SK-N-MC (cell line): ENCODE data around the gene CFAP58.

Experiments
- DNase-seq: peaks from one replicate; pipeline ENCODE4 v3.0.0-alpha.2; 2011; ENCODE audit warnings: low read depth, low spot score
- H3K27ac ChIP-seq: fragments of 200-600 bp; sonication (generic); 2 replicates; pipeline ENCODE4 v1.5.1; 2016; ENCODE audit warnings: mixed run types
- H3K36me3 ChIP-seq: fragments of 200-600 bp; sonication (generic); 2 replicates; pipeline ENCODE4 v1.6.1; 2017; ENCODE audit warnings: antibody characterized with exemption, low read length, mixed read lengths; ENCODE audit not compliant: insufficient read depth
- H3K4me3 ChIP-seq: fragments of 200-600 bp; sonication (generic); 2 replicates; pipeline ENCODE4 v1.5.1; 2016
- H3K9ac ChIP-seq: fragments of 200-600 bp; sonication (generic); 2 replicates; pipeline ENCODE4 v1.8.0; 2017; ENCODE audit warnings: mixed run types, mixed read lengths; ENCODE audit not compliant: insufficient read length
- H3K9me3 ChIP-seq: fragments of 200-600 bp; sonication (generic); 2 replicates; pipeline ENCODE4 v1.6.1; 2017; ENCODE audit warnings: low read depth, mild to moderate bottlenecking, antibody characterized with exemption, low read length, moderate library complexity, mixed read lengths
- EZH2 ChIP-seq: fragments of 200-600 bp; sonication (generic); IDR thresholded peaks from one replicate; pipeline ENCODE4 v1.6.1; 2017; ENCODE audit warnings: antibody characterized with exemption
- FOXP2 ChIP-seq: optimal IDR thresholded peaks from 2 replicates; pipeline ENCODE3; 2011; ENCODE audit warnings: mild to moderate bottlenecking, moderate library complexity; ENCODE audit not compliant: insufficient read depth; ENCODE audit errors: extremely low read length, control extremely low read depth
- POLR2AphosphoS5 ChIP-seq: IDR thresholded peaks from 2 replicates; pipeline ENCODE4 v1.6.1; 2012; ENCODE audit warnings: mild to moderate bottlenecking, low read depth, low read length, borderline replicate concordance

The CFAP58 gene

DNA sequence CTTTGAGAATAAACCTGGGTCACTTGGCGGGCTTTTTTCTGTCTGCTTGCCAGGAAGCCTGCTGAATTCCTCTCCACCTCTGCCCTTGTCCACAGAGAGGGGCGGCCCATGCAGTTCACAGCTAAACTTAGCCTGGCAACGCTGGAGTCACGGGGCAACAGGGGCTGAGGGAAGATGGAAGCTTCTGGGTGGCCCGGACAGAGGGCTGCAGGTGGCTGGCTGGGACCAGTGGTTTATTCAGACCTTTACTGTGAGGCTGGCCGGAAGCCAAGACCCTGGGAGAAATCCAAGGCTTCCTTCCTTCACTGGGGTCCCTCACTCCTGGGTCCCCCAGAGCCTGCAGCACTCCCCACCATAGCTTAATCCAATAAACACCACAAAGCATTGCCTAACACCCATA, 32.4 kb upstream of the CFAP58 start:
- H3K36me3 ChIP-seq, result no peaks in the 10 kb centered on the region
- H3K9ac ChIP-seq, result no peak overlapping the region
- DNase-seq, result no peak
- no peak for TF ChIP-seq EZH2
- TF ChIP-seq FOXP2, result no peak
- no peak for TF ChIP-seq POLR2AphosphoS5
- H3K27ac ChIP-seq, result no peak overlapping the region
- no peaks in the 10 kb centered on the region for H3K9me3 ChIP-seq
- no peak overlapping the region for H3K4me3 ChIP-seq

- Histone ChIP-seq H3K9ac (no peak overlapping the region), H3K4me3 (no peak overlapping the region), H3K36me3 (no peaks in the 10 kb centered on the region), H3K9me3 (no peaks in the 10 kb centered on the region), H3K27ac (no peak overlapping the region)
- TF ChIP-seq POLR2AphosphoS5 (no peak), EZH2 (no peak), FOXP2 (no peak)
- DNase-seq, result no peak
Measured at GRCh38 chr10:104321725-104322415, 31.8 kb upstream of the CFAP58 start.

DNA sequence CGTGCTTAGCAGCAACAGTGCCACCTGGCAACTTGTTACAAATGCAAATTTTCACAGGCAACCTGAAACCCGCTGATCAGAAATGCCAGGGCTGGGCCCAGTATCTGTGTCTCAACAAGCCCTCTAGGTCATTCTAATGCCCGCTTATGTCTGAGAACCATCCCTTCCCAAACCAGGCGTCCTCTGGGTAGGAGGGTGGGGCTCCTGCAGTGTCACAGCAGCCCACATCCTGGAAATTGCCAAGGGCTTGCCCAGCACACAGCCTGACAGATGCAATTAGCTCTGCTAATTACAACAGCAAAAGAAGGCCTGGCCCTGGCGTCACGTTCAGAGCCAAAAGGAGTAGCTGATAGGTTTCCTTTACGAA, 31.2 kb upstream of the CFAP58 start:
- Histone ChIP-seq H3K36me3 (no peaks in the 10 kb centered on the region), H3K27ac (no peak overlapping the region), H3K9me3 (no peaks in the 10 kb centered on the region), H3K4me3 (no peak overlapping the region), H3K9ac (no peak overlapping the region)
- no peak for DNase-seq
- TF ChIP-seq FOXP2 (no peak), EZH2 (no peak), POLR2AphosphoS5 (no peak)

DNA sequence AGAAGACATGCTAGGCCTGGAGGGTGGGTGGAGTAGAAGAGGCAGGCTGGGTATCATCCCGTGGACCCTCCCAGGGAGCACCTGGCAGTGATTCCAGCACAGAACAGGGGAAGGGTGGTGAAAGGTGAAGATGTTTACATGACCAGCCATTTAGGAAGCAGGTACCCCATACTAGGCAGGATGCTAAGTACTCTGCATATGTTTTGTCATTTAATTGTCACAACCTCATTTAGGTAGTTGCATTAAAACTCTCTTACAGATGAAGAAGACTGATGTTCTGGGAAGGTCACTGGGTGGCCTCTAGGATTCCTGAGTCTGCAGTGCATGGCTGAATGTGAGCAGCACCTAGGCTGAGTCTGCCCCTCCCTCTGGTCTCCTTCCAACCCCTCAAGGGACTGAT, 30.5 kb upstream of the CFAP58 start:
- DNase-seq, result no peak
- TF ChIP-seq POLR2AphosphoS5 (no peak), EZH2 (no peak), FOXP2 (no peak)
- H3K36me3 ChIP-seq, result no peaks in the 10 kb centered on the region
- no peak overlapping the region for H3K27ac ChIP-seq
- H3K4me3 ChIP-seq, result no peak overlapping the region
- H3K9ac ChIP-seq, result no peak overlapping the region
- H3K9me3 ChIP-seq, result no peaks in the 10 kb centered on the region

- H3K27ac ChIP-seq, result no peak overlapping the region
- H3K9me3 ChIP-seq, result no peaks in the 10 kb centered on the region
- TF ChIP-seq EZH2 (no peak), POLR2AphosphoS5 (no peak), FOXP2 (no peak)
- DNase-seq, result no peak
- no peak overlapping the region for H3K9ac ChIP-seq
- no peak overlapping the region for H3K4me3 ChIP-seq
- H3K36me3 ChIP-seq, result no peaks in the 10 kb centered on the region
Measured at GRCh38 chr10:104323760-104324201, 29.9 kb upstream of the CFAP58 start.

DNA sequence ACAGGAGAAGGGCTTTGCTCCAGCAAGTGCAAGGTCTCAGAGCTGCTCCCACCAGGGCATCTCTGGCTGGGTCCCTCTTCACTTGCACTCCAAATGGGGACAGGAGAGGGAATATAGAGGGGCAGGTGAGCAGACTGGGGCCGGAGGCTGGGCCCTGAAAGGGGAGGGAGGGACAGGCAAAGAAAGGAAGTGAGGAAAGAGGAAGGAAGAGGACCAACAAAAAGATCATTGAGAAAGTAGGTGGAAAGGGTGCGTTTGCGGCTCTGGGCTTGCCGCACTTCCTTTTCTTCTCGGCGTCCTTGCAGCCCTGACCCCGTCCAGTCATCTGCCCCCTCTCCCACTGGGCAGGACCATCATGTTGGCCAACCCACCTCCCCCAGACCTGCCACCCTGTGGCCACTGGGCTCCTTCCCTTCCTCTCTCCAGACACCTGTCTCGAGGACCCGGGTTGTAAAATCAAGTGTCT, 29.4 kb upstream of the CFAP58 start:
- H3K4me3 ChIP-seq, result no peak overlapping the region
- no peak overlapping the region for H3K27ac ChIP-seq
- no peak overlapping the region for H3K9ac ChIP-seq

GRCh38 chr10:104324931-104325330, 28.7 kb upstream of the CFAP58 start:
- Histone ChIP-seq H3K36me3 (no peaks in the 10 kb centered on the region), H3K9me3 (no peaks in the 10 kb centered on the region), H3K9ac (no peak overlapping the region), H3K4me3 (no peak overlapping the region), H3K27ac (no peak overlapping the region)
- no peak for TF ChIP-seq POLR2AphosphoS5
- no peak for TF ChIP-seq EZH2
- no peak for TF ChIP-seq FOXP2
- no peak for DNase-seq

More for the DNA sequence above, 29.4 kb upstream of the CFAP58 start:
- no peak for DNase-seq
- Histone ChIP-seq H3K9me3 (no peaks in the 10 kb centered on the region), H3K36me3 (no peaks in the 10 kb centered on the region)
- TF ChIP-seq EZH2 (no peak), FOXP2 (no peak), POLR2AphosphoS5 (no peak)

GRCh38 chr10:104325436-104326435, 27.9 kb upstream of the CFAP58 start:
- Histone ChIP-seq H3K4me3 (no peak overlapping the region), H3K9ac (no peak overlapping the region), H3K9me3 (no peaks in the 10 kb centered on the region), H3K27ac (no peak overlapping the region), H3K36me3 (no peaks in the 10 kb centered on the region)
- TF ChIP-seq POLR2AphosphoS5, result no peak
- TF ChIP-seq EZH2, result no peak
- TF ChIP-seq FOXP2, result no peak
- DNase-seq, result no peak
